ENCODE measurements around the gene USH2A.

Gene USH2A

GRCh38 chr1:215857317-215857716 lies 565.9 kb downstream of the USH2A start:
- no peak for TF ChIP-seq CTCF (IDR thresholded peaks at IDR 0.05; ENCODE audit: low read depth, low read length, missing control alignments)
- no peak overlapping the region for H3K4me3 ChIP-seq (replicated peaks; ENCODE audit: low read depth, low read length)
- no peak for DNase-seq (ENCODE audit: extremely low read depth, low read depth)

DNA sequence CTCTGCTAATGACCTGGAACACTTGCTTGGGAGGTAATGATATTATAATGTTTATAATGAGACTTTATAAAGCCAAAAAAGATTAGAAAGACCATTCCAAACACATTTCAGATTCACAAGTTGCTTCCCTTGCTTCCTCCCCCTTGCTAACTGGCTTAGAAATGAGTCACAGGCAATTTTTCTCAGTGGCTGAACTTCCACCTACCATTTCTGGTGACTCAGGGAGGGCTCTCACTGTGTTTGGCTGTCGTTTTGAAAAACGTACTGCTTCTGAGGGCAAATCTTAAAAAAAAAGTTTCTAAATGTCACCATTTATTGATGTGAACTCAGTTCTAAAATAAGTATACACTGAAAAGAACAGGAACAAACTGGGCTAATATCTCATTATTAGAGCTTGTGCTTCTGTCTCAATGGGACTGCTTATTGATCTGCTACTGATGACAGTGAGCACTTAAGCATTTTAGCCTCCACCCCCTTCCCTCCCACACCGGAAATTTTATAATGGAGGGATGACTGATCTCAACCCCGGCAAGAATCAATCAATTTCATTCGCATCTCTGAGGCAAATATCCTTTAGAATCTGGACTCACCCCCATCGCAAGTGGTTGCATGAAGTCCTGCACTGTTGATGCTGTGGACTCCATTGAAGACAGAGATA lies 577.9 kb downstream of the USH2A start:
- DNase-seq (ENCODE audit: extremely low read depth, low read depth): peak; percentile 27
- no peak overlapping the region for H3K4me3 ChIP-seq (replicated peaks; ENCODE audit: low read depth, low read length)
- no peak for TF ChIP-seq CTCF (IDR thresholded peaks at IDR 0.05; ENCODE audit: low read depth, low read length, missing control alignments)

DNA sequence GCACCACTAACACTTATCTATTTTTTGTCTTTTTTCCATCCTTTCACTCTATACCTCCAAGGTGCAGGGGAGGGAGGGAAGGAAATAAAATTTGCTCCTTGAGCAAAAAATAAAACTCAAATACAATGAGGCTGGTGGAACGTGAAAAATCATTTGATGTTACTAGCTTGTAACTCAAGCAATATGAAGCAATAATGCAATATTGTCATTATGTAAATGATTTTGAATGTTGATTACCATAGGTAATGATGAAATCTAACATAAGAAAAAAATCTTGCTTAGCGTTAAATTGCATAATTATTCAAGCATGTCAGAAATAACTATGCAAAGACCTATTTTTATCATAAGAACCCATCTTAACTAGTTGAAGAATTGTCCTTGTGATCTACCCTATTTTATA lies 578.5 kb downstream of the USH2A start:
- H3K4me3 ChIP-seq (replicated peaks; ENCODE audit: low read depth, low read length): no peak overlapping the region
- no peak for TF ChIP-seq CTCF (IDR thresholded peaks at IDR 0.05; ENCODE audit: low read depth, low read length, missing control alignments)
- DNase-seq (ENCODE audit: extremely low read depth, low read depth): no peak

DNA sequence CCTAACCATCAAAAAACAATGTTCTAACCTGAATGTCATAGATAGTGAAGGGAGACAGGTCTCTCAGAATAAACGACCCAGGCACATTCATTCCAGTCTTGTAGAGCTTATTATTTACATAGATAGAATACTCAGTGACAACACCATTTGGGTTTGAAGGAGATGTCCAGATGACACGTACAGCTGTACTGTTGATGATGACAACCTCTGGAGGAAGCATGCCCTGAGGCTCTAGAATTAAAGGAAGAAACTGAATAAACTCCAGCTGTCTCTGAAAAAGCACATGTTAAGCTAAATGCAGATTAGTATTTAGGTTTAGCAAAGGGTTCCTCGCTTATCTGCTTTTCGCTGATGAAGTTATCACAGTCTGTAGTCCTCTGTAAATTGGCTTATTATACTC lies 579.0 kb downstream of the USH2A start:
- no peak overlapping the region for H3K4me3 ChIP-seq (replicated peaks; ENCODE audit: low read depth, low read length)
- no peak for DNase-seq (ENCODE audit: extremely low read depth, low read depth)
- TF ChIP-seq CTCF (IDR thresholded peaks at IDR 0.05; ENCODE audit: low read depth, low read length, missing control alignments): no peak

GRCh38 chr1:215842905-215843304 lies 580.3 kb downstream of the USH2A start:
- no peak for TF ChIP-seq CTCF (IDR thresholded peaks at IDR 0.05; ENCODE audit: low read depth, low read length, missing control alignments)
- H3K4me3 ChIP-seq (replicated peaks; ENCODE audit: low read depth, low read length): no peak overlapping the region
- no peak for DNase-seq (ENCODE audit: extremely low read depth, low read depth)

DNA sequence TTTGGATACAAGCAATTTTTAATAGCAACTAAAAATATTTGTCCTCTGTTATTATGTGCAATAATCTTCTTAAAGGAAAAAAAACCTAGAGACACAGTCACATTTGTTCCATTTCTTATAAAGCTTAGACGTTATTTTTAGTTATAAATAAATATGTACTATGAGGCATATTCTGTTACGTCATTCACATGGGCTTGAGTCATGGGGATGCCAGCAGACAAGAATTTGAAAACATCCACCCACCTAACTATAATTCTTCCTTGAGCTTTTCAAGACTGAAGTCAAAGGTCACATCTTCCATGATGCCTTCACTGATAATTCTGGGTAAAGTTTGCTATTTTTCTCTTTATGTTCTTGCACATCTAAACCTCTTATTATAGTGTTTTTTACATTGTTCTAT lies 587.3 kb downstream of the USH2A start:
- H3K4me3 ChIP-seq (replicated peaks; ENCODE audit: low read depth, low read length): no peak overlapping the region
- DNase-seq (ENCODE audit: extremely low read depth, low read depth): no peak
- TF ChIP-seq CTCF (IDR thresholded peaks at IDR 0.05; ENCODE audit: low read depth, low read length, missing control alignments): no peak
